Choroid plexus epithelial cell (primary cell): ENCODE data around the gene C13orf42.

Experiments used
- DNase-seq: peaks from one replicate; pipeline ENCODE4 v3.0.0-alpha.2; 2010; ENCODE audit warnings: low read depth
- H3K4me3 ChIP-seq: 2 replicates; pipeline ENCODE4 v1.5.1; 2011; ENCODE audit warnings: low read depth, mild to moderate bottlenecking, control low read depth, low read length, moderate library complexity
- CTCF ChIP-seq: conservative IDR thresholded peaks from 2 replicates; pipeline ENCODE4 v1.5.1; 2011; ENCODE audit warnings: low read depth, mild to moderate bottlenecking, control low read depth, inconsistent platforms, low read length, moderate library complexity

The C13orf42 gene

GRCh38 chr13:51111174-51111573 lies at the start of gene C13orf42:
C13orf42 (minus strand) TSS chr13:51111274; CDS start chr13:51111209, 65 bp downstream.
- DNase-seq: no peak
- TF ChIP-seq CTCF: no peak
- no peak within 1 kb of the TSS for H3K4me3 ChIP-seq

- no peak for TF ChIP-seq CTCF
- no peak overlapping the region for H3K4me3 ChIP-seq
- DNase-seq: no peak
Measured at GRCh38 chr13:51158880-51159518, 47.9 kb upstream of the C13orf42 start.

- no peak for TF ChIP-seq CTCF
- DNase-seq: no peak
- no peak overlapping the region for H3K4me3 ChIP-seq
Measured at GRCh38 chr13:51158365-51158764, 47.3 kb upstream of the C13orf42 start.

- TF ChIP-seq CTCF: no peak
- no peak overlapping the region for H3K4me3 ChIP-seq
- no peak for DNase-seq
Measured at GRCh38 chr13:51156648-51157047, 45.6 kb upstream of the C13orf42 start.

GRCh38 chr13:51155776-51156515 lies 44.9 kb upstream of the C13orf42 start:
- no peak overlapping the region for H3K4me3 ChIP-seq
- no peak for TF ChIP-seq CTCF
- DNase-seq: no peak

- no peak for TF ChIP-seq CTCF
- no peak for DNase-seq
- no peak overlapping the region for H3K4me3 ChIP-seq
Measured at GRCh38 chr13:51155161-51155560, 44.1 kb upstream of the C13orf42 start.
